ENCODE results near the gene TMOD3. TPM values are rescaled to one million over a fixed set of nuclear protein-coding genes. Genes with fewer than 3 reads are reported as not detected.

TMOD3 gene
- total and polyA plus RNA-seq, 8 donors = 4.4 to 28.5 (median 14.3) TPM

DNA sequence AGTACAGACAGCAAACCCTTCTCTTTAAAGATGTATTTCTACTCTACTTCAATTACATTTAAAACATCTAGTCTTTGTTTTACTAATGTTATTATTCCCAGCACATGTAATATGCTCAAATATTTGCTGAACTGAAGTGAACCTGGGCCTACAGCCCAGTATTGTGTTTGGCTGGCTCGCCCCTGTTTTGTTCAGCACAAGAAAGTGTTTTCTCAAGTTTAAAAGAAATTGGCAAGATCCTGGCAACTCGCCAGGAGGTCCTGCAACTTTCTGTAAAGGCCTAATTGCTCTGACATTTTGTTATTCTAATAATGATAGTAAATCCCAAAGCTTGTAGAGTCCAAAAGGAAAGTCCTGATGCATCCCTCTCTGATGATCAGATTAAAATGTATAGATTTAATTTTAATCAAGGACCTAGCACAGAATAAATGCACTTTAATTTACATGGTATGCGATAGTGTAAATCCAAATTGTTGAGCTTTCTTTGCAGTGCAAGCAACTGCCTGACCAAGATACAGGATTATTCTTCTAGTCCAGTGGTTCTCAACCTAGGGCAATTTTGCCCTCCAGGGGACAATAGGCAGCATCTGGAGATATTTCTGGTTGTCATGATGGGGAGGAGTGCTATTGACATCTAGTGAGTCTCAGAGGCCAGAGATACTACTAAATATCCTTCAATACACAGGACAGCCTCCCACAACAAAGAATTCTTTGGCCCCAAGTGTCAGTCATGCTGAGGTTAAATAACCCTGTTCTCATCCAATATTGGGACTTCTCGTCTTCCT is 35.7 kb upstream of the TMOD3 start:
- ATAC-seq (peak in 3 of 4 donors; percentile 74 to 96 (median 92)), DNase-seq (peak; percentile 24 to 71 (median 56)), FAIRE-seq (no peak)
- Histone ChIP-seq H3K27ac (no peak overlapping the region), H3K9me3 (no peaks in the 10 kb centered on the region), H3K4me3 (no peak overlapping the region), H3K4me1 (peaks cover 0 to 14% (median 11%) of the 10 kb centered on the region in 3 donors), H3K27me3 (no peaks in the 10 kb centered on the region), H3K36me3 (no peaks in the 10 kb centered on the region)
- TF ChIP-seq, protein P1, sequence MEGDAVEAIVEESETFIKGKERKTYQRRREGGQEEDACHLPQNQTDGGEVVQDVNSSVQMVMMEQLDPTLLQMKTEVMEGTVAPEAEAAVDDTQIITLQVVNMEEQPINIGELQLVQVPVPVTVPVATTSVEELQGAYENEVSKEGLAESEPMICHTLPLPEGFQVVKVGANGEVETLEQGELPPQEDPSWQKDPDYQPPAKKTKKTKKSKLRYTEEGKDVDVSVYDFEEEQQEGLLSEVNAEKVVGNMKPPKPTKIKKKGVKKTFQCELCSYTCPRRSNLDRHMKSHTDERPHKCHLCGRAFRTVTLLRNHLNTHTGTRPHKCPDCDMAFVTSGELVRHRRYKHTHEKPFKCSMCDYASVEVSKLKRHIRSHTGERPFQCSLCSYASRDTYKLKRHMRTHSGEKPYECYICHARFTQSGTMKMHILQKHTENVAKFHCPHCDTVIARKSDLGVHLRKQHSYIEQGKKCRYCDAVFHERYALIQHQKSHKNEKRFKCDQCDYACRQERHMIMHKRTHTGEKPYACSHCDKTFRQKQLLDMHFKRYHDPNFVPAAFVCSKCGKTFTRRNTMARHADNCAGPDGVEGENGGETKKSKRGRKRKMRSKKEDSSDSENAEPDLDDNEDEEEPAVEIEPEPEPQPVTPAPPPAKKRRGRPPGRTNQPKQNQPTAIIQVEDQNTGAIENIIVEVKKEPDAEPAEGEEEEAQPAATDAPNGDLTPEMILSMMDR (IDR thresholded peaks at IDR 0.05) = no peak
- 43 to 47% methylated on average over 4 of the region's 4 CpGs for WGBS, 2 donors
- intact Hi-C loops (cut with DNase I) = no loop called here

DNA sequence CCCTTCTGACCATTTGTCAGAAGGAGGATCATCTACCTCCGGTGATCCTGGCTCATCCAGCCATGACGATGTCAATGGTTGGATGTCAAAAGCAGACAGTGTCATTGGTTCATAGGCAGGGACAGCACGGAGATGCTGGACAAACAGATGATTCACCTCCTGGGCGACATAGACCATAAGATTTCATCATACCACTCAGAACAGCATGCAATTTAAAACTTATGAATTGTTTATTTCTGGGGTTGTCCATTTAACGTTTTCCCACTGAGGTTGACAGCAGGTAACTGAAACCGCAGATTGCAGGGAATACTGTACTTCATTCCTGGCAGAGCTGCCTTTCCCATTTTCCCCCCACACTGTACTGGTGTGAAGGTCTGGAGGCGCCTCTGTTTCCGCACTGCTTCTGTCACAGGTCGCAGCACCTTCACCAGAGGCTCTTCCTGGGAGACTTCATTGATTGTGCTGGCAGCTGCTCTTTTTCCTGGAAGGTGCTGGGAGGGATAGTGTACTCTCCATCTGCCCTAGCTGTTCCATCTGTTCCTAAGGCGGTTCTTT is 32.5 kb upstream of the TMOD3 start:
- no peak overlapping the region for H3K4me3 ChIP-seq
- DNase-seq (peak in 1 of 6 donors; percentile 25), FAIRE-seq (no peak), ATAC-seq (peak; percentile 56 to 68 (median 60))
- no peaks in the 10 kb centered on the region for H3K36me3 ChIP-seq
- TF ChIP-seq, protein P1 (IDR thresholded peaks at IDR 0.05) = no peak
- intact Hi-C loops (cut with DNase I) = no loop called here
- H3K4me1 ChIP-seq = peaks cover 0 to 14% (median 11%) of the 10 kb centered on the region in 3 donors
- no peak overlapping the region for H3K27ac ChIP-seq
- H3K27me3 ChIP-seq = no peaks in the 10 kb centered on the region
- H3K9me3 ChIP-seq = no peaks in the 10 kb centered on the region
- 51 to 52% methylated on average over 10 of the region's 10 CpGs for WGBS, 2 donors

DNA sequence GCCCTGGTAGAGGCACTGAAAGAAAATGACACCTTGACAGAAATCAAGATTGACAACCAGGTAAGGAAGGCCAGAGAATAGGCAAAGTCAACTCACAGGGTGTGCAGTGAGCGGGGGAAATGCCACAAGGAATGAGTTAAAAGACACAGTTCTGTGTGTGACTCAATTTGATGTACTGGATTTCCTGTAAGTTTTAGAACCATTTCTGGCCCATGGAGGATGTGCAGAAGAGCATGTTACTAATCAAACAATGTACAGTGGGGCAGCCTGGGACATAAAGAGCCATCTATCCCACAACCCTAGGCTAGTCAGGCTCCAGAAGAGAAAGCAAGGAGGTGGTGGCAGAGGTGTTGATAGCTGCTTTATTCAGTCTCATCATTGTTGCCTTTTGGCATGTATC is 31.2 kb upstream of the TMOD3 start:
- FAIRE-seq (no peak), DNase-seq (no peak), ATAC-seq (no peak)
- no peak overlapping the region for H3K4me3 ChIP-seq
- no peaks in the 10 kb centered on the region for H3K27me3 ChIP-seq
- 73 to 79% methylated on average over 1 of the region's 1 CpG for WGBS, 2 donors
- intact Hi-C loops (cut with DNase I) = no loop called here
- no peaks in the 10 kb centered on the region for H3K9me3 ChIP-seq
- H3K4me1 ChIP-seq = peaks cover 0 to 10% (median 6%) of the 10 kb centered on the region in 3 donors
- no peak overlapping the region for H3K27ac ChIP-seq
- no peaks in the 10 kb centered on the region for H3K36me3 ChIP-seq
- TF ChIP-seq, protein P1 (IDR thresholded peaks at IDR 0.05) = no peak

DNA sequence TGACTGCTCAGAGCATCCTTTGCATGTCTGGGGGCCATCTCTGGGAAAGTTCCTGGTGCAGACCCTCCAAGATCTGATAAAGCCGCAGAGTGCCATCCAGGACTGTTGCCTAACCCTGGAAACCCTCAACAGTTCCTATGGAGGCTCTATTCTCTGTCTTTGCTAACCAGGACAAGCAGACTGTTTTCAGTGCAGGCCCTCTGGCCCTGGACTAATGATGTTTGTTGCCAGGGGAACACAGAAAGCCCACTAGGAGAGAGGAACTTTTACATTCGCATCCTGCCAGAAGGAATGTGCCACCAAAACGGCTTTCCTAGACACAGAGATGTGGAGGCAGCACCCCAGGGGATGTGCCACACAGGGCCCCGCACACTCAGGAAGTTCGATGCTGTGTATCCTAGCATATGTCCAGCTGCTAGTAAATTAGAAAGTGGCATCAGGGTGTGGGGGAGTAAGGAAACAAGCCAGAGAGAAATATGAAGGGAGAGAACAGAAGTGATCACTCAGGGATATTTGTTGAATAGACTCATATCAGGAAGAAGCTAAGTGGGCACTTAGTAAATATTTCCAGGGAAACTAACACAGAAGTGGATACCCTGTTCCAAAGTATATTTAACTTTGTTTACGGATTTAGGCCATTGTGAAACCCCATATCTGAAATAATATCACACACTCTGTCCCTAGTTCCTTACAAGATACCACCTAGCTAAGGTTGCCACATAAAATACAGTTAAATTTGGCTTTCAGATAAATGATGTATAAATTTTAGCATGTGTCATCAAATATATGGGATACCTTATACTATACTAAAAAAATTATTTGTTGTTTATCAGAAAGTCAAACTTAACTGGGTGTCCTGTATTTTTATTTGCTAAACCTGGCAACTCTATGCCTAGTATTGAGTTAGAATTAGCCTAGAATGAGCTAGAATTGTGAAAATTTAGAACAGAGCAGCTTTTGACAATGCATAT is 29.9 kb upstream of the TMOD3 start:
- Histone ChIP-seq H3K4me1 (peaks cover 0 to 4% (median 0%) of the 10 kb centered on the region in 3 donors), H3K9me3 (no peaks in the 10 kb centered on the region), H3K27me3 (no peaks in the 10 kb centered on the region), H3K36me3 (no peaks in the 10 kb centered on the region), H3K4me3 (no peak overlapping the region), H3K27ac (no peak overlapping the region)
- ATAC-seq (no peak), DNase-seq (no peak), FAIRE-seq (no peak)
- TF ChIP-seq, protein P1 (IDR thresholded peaks at IDR 0.05) = no peak
- WGBS, 2 donors = 74 to 84% methylated on average over 6 of the region's 6 CpGs
- intact Hi-C loops (cut with DNase I) = no loop called here

All from pancreas (tissue), 10 donors.